OCI-LY7 (cell line): ENCODE measurements around the gene TUBB6. TPM values are rescaled to one million over a fixed set of nuclear protein-coding genes. Genes with fewer than 3 reads are reported as not detected.
A peak's percentile ranks its signal among the peaks of the same experiment; 100 is the strongest.

Experiments used
- BruUV-seq: library from RNA; stranded (reverse); fragments of 400-500 nt; replicated peaks from 2 replicates; lab custom pipeline; 2021; lab: Mats Ljungman, UMichigan
- CTCF ChIA-PET: fragments of 300-600 bp; sonication (Branson Sonifier 250); formaldehyde crosslinking; loops from one replicate; lab custom pipeline; 2022; ENCODE audit warnings: antibody characterized with exemption; ENCODE audit not compliant: unreplicated experiment; lab: Charles Lee
- POLR2A ChIA-PET: fragments of 300-600 bp; sonication (Branson Sonifier 250); formaldehyde crosslinking; loops from one replicate; lab custom pipeline; 2022; ENCODE audit warnings: antibody characterized with exemption; lab: Charles Lee
- DNase-seq: peaks from one replicate; pipeline ENCODE4 v3.0.0-alpha.2; 2015; ENCODE audit warnings: low spot score
- H2AFZ ChIP-seq: fragments of 200-600 bp; sonication (generic), shearing (Covaris generic); 2 replicates; pipeline ENCODE4 v1.6.1; 2014; ENCODE audit warnings: mild to moderate bottlenecking, antibody characterized with exemption, low read length, moderate library complexity
- H3K27ac ChIP-seq: fragments of 200-600 bp; sonication (generic); 2 replicates; pipeline ENCODE4 v1.5.1; 2014; ENCODE audit warnings: mixed run types, low read depth, mild to moderate bottlenecking, moderate library complexity, low read length, inconsistent platforms; ENCODE audit not compliant: poor library complexity, severe bottlenecking
- H3K36me3 ChIP-seq: fragments of 200-600 bp; sonication (generic); 2 replicates; pipeline ENCODE4 v1.6.1; 2014; ENCODE audit warnings: mild to moderate bottlenecking, antibody characterized with exemption, low read length, moderate library complexity, mixed read lengths; ENCODE audit not compliant: insufficient read depth
- H3K4me1 ChIP-seq: fragments of 200-600 bp; sonication (generic); 2 replicates; pipeline ENCODE4 v1.5.1; 2014; ENCODE audit warnings: mild to moderate bottlenecking, low read length; ENCODE audit not compliant: insufficient read depth, poor library complexity, severe bottlenecking
- H3K4me2 ChIP-seq: fragments of 200-600 bp; sonication (generic); 2 replicates; pipeline ENCODE4 v1.6.1; 2014; ENCODE audit warnings: mild to moderate bottlenecking, low read length
- H3K4me3 ChIP-seq: fragments of 200-600 bp; sonication (generic); 2 replicates; pipeline ENCODE4 v1.5.1; 2014; ENCODE audit warnings: mild to moderate bottlenecking, low read depth, low read length; ENCODE audit not compliant: poor library complexity, severe bottlenecking
- H3K79me2 ChIP-seq: fragments of 200-600 bp; sonication (generic); 2 replicates; pipeline ENCODE4 v1.6.1; 2016; ENCODE audit warnings: low read depth, mild to moderate bottlenecking, low read length, moderate library complexity, mixed read lengths; ENCODE audit not compliant: insufficient read depth
- H3K9me2 ChIP-seq: fragments of 200-600 bp; sonication (generic); 2 replicates; pipeline ENCODE4 v1.6.1; 2016; ENCODE audit warnings: mild to moderate bottlenecking, low read length, mixed read lengths; ENCODE audit not compliant: insufficient read depth
- H3K9me3 ChIP-seq: fragments of 200-600 bp; sonication (generic); 2 replicates; pipeline ENCODE4 v1.6.1; 2014; ENCODE audit warnings: mild to moderate bottlenecking, mixed run types, low read length, mixed read lengths
- H4K20me1 ChIP-seq: fragments of 200-600 bp; sonication (generic); 2 replicates; pipeline ENCODE4 v1.6.1; 2014; ENCODE audit warnings: mild to moderate bottlenecking, antibody characterized with exemption, low read length, moderate library complexity, mixed read lengths; ENCODE audit not compliant: insufficient read depth
- CTCF ChIP-seq: fragments of 200-600 bp; sonication (generic); conservative IDR thresholded peaks from 2 replicates; pipeline ENCODE4 v1.5.1; 2014; ENCODE audit warnings: mild to moderate bottlenecking, antibody characterized with exemption, low read length, moderate library complexity, mixed read lengths
- EZH2phosphoT487 ChIP-seq: fragments of 200-600 bp; sonication (generic); IDR thresholded peaks from 2 replicates; pipeline ENCODE4 v1.6.1; 2018; ENCODE audit warnings: low read depth, borderline replicate concordance, mild to moderate bottlenecking, mixed run types, antibody characterized with exemption, low read length, moderate library complexity, mixed read lengths
- intact Hi-C: fragments of 100-400 bp; cut with micrococcal nuclease; formaldehyde crosslinking; loops from one replicate; pipeline ENCODE4 v1.10.0; 2022; ENCODE audit not compliant: unreplicated experiment
- small RNA-seq: library from RNA; depleted of rRNA; stranded (forward); fragments of <200 nt; gene quantifications from one replicate; pipeline ENCODE3, GENCODE V24; 2014
- total RNA-seq, 2 experiments: library from RNA; depleted of rRNA in 1 of 2; stranded (reverse); fragments of >200 nt in 1 of 2; shearing (Covaris generic) in 1 of 2; gene quantifications; 2 replicates each; pipeline ENCODE4 v1.2.3, GENCODE V29; 2014 to 2022

TUBB6 gene
- total RNA-seq, 2 experiments from 2014 or later: not detected

GRCh38 chr18:12374401-12374800 is 66.4 kb downstream of the TUBB6 start:
- BruUV-seq: TSS peak; percentile 47
- ChIA-PET CTCF (no interaction called here), POLR2A (interaction anchor here (0.6 to 0.7 kb wide), 2 partner anchors 9 to 10 kb away, joined by 3 to 6 read pairs; no protein-coding TSS in a partner anchor)
- Histone ChIP-seq H3K4me3 (no peak overlapping the region), H3K9me3 (no peaks in the 10 kb centered on the region), H3K79me2 (peaks cover 67% of the 10 kb centered on the region), H4K20me1 (peaks cover 20% of the 10 kb centered on the region), H3K4me1 (peaks cover 16% of the 10 kb centered on the region), H3K27ac (no peak overlapping the region), H3K4me2 (peak overlapping the region; percentile 3; the same call in 1 of the 2 replicates), H3K36me3 (peaks cover 44% of the 10 kb centered on the region), H2AFZ (no peak overlapping the region), H3K9me2 (no peaks in the 10 kb centered on the region)
- TF ChIP-seq EZH2phosphoT487 (no peak), CTCF (no peak)
- no peak for DNase-seq
- intact Hi-C loops: no loop called here

Small RNAs within 50 kb of the gene (small RNA-seq; reads per million reads assigned to genes)
- not detected for gene RNU6-170P

Other genes starting within 250 kb of the TUBB6 start
- 4.1 and 5.4 TPM in 2 replicates for gene ANKRD62, start 214.4 kb upstream of the TUBB6 start, total RNA-seq (2014; rRNA removed; shearing (Covaris generic))
- gene ANKRD62, start 214.4 kb upstream of the TUBB6 start, total RNA-seq (2022): 7.1 and 7.3 TPM in 2 replicates
- not detected in 2 replicates for gene CIDEA, start 53.9 kb upstream of the TUBB6 start, total RNA-seq (2014; rRNA removed; shearing (Covaris generic))
- gene CIDEA, start 53.9 kb upstream of the TUBB6 start, total RNA-seq (2022): not detected in 2 replicates
- gene AFG3L2, start 69.0 kb downstream of the TUBB6 start, total RNA-seq (2014; rRNA removed; shearing (Covaris generic)): 44.8 and 49.2 TPM in 2 replicates
- 61.3 and 72.7 TPM in 2 replicates for gene AFG3L2, start 69.0 kb downstream of the TUBB6 start, total RNA-seq (2022)
- 12.7 and 14.0 TPM in 2 replicates for gene PRELID3A, start 99.7 kb downstream of the TUBB6 start, total RNA-seq (2014; rRNA removed; shearing (Covaris generic))
- gene PRELID3A, start 99.7 kb downstream of the TUBB6 start, total RNA-seq (2022): 24.6 and 28.6 TPM in 2 replicates